Measurements from ENCODE around the gene MST1R.

The MST1R gene

DNA sequence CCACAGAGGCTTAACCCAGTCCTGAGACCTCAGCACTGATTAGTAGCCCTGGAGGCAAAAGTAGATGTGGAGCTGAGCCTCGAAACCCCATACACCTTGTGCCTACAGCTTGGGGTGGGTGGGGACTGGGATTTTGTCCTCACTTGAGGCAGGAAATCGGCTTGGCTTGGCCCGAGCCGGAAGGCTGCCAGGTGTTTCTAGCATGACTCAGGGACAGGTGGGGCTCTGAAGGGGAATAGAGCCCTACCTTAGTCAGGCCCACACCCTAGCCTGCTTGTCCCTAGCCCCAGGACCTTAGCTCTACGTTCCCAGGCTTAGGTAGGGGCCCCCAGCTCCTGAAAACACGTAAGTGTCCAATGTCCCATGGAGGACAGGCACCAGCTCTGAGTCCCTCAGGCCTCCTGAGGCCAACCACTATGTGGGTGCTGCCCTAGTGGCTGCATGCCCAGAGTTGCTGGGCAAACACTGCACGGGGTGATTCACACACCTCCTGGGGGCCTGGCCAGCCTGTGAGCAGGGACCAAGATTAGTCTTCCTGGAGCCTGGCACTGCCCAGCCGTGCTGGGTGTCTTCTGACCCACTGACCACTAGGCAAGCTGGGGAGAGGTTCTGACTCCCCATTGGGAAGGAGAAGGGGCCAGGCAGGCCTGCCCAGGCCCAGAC, 3.1 kb downstream of the MST1R start:
- no peak for DNase-seq (ENCODE audit: extremely low read depth, low read depth)
- TF ChIP-seq, protein P1, sequence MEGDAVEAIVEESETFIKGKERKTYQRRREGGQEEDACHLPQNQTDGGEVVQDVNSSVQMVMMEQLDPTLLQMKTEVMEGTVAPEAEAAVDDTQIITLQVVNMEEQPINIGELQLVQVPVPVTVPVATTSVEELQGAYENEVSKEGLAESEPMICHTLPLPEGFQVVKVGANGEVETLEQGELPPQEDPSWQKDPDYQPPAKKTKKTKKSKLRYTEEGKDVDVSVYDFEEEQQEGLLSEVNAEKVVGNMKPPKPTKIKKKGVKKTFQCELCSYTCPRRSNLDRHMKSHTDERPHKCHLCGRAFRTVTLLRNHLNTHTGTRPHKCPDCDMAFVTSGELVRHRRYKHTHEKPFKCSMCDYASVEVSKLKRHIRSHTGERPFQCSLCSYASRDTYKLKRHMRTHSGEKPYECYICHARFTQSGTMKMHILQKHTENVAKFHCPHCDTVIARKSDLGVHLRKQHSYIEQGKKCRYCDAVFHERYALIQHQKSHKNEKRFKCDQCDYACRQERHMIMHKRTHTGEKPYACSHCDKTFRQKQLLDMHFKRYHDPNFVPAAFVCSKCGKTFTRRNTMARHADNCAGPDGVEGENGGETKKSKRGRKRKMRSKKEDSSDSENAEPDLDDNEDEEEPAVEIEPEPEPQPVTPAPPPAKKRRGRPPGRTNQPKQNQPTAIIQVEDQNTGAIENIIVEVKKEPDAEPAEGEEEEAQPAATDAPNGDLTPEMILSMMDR (IDR thresholded peaks at IDR 0.05; ENCODE audit: low read depth, low read length), result no peak

DNA sequence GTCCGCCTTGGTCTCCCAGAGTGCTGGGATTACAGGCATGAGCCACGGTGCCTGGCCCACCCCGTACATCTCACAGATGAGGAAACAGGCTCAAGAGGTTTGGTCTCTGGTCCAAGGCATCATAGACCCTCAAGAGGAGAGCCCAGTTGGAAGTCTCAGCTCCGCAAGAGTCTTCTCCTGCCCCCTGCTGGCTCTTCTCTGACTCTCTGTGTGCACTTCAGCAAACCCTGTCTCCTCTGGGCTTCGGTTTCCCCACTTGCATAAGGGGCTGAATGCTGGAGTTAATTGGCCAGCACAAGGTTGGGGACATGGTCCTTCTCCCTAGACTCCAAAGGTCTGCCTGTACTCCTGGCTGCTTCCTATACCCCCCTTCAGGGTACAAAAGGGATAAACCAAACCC, 3.9 kb downstream of the MST1R start:
- TF ChIP-seq, protein P1 (IDR thresholded peaks at IDR 0.05; ENCODE audit: low read depth, low read length), result no peak; the same call in 1 of the 2 replicates
- DNase-seq (ENCODE audit: extremely low read depth, low read depth), result no peak

DNA sequence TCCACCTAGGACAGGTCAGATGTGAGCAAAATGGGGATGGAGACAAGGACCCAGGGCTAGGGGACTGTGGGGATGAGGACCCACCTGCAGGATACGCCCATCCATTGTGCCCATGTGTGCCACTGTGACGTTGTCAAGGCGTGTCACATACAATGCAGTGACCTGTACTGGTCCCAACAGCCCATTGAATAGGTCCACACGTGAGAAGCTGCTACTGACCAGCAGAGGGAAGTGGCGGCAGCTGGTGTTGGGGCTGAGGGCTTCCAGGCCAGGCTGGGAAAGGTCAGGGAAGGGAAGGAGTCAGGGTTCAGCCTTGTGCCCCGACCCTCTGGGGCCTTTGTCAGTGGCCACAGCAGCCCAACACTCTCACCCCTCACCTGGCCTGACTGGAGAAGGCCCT, 4.7 kb downstream of the MST1R start:
- DNase-seq (ENCODE audit: extremely low read depth, low read depth), result no peak
- TF ChIP-seq, protein P1 (IDR thresholded peaks at IDR 0.05; ENCODE audit: low read depth, low read length), result no peak

DNA sequence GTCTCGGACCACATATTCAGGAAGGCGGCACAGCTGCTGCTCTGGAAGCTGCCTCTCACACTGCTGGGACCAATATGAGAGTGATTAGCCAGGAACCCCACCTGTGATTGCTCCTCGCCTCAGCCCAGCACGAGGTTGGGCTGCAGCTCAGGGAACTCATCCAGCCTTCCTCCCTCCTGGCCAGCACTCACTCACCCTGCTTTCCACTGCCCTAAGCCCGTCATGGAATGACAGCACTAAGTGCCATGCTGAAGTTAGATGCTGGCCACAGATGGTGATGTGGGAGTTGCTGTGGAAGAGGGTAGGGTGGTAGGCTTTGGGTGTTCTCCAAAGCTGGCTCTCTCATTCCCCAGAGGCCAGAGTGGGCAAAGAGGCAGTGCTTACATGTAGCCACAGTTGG, 7.3 kb downstream of the MST1R start:
- DNase-seq (ENCODE audit: extremely low read depth, low read depth), result no peak
- TF ChIP-seq, protein P1 (IDR thresholded peaks at IDR 0.05; ENCODE audit: low read depth, low read length), result no peak

DNA sequence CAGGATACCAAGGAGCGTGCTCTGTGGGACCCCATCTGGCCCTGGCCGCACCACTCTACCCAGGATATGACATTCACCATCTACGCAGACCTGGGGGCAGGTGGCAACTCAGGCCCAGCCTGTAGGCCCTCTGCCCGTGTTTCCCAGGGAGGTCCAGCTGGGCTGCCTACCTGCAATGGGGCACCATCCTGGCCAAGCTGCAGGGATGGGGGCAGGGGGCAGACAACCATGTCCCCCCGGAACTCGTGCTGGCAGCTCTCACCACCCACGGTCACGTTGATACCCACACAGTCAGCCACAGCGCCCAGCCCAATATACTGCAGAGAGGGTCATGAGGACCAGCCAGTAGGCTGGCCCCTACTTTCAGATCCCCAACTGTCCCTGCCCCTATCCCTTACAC, 7.9 kb downstream of the MST1R start:
- TF ChIP-seq, protein P1 (IDR thresholded peaks at IDR 0.05; ENCODE audit: low read depth, low read length), result no peak

DNA sequence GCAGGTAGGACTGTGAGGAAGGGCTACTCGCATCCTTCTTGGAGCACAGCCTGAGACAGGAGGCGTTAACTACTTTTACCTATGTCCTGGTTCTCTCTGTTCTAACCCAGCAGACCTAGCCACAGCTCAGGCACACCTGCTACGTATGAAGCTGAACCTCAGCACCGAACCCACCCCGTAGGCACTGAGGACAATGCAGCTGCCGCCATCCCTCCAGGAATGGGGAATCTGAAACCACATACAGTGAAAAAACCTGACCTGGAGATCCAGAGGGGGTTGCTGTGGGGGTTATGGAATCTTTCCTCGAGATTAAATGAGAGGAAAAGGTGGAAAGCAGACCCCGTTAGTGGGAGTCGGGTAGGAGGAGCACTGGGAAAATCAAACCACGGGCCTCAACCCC, 14.4 kb downstream of the MST1R start:
- TF ChIP-seq, protein P1 (IDR thresholded peaks at IDR 0.05; ENCODE audit: low read depth, low read length), result no peak

More for the DNA sequence above, 7.9 kb downstream of the MST1R start:
- DNase-seq (ENCODE audit: extremely low read depth, low read depth), result no peak

DNA sequence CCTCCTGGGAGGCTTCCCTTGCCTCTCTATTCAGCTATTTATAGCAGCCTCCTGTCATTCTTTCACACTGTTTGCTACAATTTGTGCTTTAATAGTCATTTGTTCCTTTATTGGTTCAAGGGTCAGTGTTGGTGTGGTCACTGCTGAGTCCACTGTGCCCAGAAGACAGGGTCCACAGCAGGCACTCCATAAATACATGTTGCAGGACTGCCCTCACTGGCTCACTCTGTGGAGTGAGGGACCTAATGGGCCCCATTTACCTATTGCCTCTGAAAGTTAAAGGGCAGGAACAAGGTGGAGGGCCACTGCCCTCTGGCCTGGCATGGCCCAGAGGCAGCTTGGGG, 16.8 kb downstream of the MST1R start:
- no peak for DNase-seq (ENCODE audit: extremely low read depth, low read depth)
- TF ChIP-seq, protein P1 (IDR thresholded peaks at IDR 0.05; ENCODE audit: low read depth, low read length), result no peak

More for the DNA sequence above, 14.4 kb downstream of the MST1R start:
- DNase-seq (ENCODE audit: extremely low read depth, low read depth), result no peak
